Left colon (tissue), 2 donors: ENCODE results near the gene SMIM8. TPM values are rescaled to one million over a fixed set of nuclear protein-coding genes. Genes with fewer than 3 reads are reported as not detected.
"Not testable (repeated sequence)": the region's sequence is repeated elsewhere in the genome, so short reads cannot be mapped to it uniquely, and the experiment has no call there.

ENCODE experiments used
- ATAC-seq: fragments of 200-7000 bp; cut with Tn5 transposase; one replicate; pipeline ENCODE4 v1.9.1; 2020; ENCODE audit warnings: mild to moderate bottlenecking, moderate library complexity
- DNase-seq, 2 donors: peaks; one replicate each; pipeline ENCODE4 v3.0.0-alpha.2; 2020
- intact Hi-C, 2 donors: fragments of 100-400 bp; cut with DNase I in 1 of 2; cut with micrococcal nuclease in 1 of 2; formaldehyde crosslinking; loops; one replicate each; pipeline versions ENCODE4 v1.11.2 to v1.14.0; 2022; cut with DNase I, micrococcal nuclease
- long read RNA-seq: library from polyadenylated mRNA; unstranded; transcript quantifications from one replicate; pipeline ENCODE4 v2.0.0, GENCODE V29; 2021
- total RNA-seq, 2 donors: library from RNA; stranded (reverse); fragmentation: NEBNext Ultra II Directional; extraction: Animal tissue kit (Norgen Biotek cat#: 25700); gene quantifications; one replicate each; pipeline ENCODE4 v1.2.1, GENCODE V29; 2021
- donor health status: DM: no; HTN: no; CAD: no.
- donor health status: DM: yes; HTN: yes; CAD: no.

SMIM8 gene, protein sequence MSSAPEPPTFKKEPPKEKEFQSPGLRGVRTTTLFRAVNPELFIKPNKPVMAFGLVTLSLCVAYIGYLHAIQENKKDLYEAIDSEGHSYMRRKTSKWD
- 10 to 100 TPM in 1 of 2 donors, 1 to 10 TPM in 1; 6.6 to 10.3 TPM for total RNA-seq
- long read RNA-seq, transcript SMIM8-201 (3 exons, 2,405 nt): major isoform, 9 of 11 reads
- long read RNA-seq, partial matches to known transcripts: 1 of 11 reads
- long read RNA-seq, other reads (novel, unspliced or antisense): 1 of 11 reads

DNA sequence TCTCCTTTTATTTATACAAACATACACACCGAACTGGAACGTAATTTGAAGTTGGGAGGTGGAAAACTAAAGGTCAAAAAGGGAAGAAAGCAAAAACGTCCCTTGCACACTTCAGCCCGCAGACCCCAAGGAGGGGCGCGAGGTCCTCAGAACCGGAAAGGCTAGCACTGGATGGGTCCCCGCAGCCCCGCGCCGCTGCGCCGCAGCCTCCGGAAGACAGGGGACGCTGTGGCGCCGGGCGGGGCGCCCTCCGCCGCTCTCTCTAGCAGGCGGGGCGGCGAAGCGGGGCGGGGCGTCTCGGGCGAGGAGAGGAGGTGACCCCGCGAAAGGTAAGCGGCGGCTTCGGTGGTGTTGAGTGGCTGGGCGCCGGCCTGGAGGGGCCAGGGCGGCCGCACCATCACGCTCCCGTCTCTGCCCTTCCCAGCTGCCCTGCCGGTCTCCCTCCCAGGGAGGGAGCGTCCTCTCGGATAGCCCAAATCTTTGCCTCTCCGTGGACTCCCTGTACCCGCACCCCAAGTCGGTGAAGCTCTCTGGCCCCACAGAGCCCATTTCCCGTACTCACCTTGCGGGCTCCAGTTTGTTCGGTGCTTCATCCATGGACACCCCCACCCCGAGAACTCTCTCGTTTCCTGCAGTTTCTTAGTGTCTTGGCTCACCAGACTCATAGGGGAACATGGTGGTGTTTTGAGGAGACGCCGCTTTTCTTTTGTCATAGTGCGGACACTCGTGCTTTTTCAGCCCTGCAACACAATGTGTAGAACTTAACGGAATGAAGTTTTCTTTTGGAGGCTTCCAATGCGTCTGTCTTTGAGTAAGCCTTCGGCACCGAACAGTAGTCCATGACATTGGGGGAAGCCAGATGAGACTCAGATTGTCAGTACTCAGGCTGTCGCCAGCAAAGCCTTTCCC, at the start of gene SMIM8:
Gene SMIM8, plus strand, starts transcription at position 285 of the 909 bp plus-strand sequence. CDS start 14,444 bp downstream, outside the sequence.
- intact Hi-C loops: no loop called here
- DNase-seq: peak; percentile 84 to 89
- peak; percentile 100 for ATAC-seq

DNA sequence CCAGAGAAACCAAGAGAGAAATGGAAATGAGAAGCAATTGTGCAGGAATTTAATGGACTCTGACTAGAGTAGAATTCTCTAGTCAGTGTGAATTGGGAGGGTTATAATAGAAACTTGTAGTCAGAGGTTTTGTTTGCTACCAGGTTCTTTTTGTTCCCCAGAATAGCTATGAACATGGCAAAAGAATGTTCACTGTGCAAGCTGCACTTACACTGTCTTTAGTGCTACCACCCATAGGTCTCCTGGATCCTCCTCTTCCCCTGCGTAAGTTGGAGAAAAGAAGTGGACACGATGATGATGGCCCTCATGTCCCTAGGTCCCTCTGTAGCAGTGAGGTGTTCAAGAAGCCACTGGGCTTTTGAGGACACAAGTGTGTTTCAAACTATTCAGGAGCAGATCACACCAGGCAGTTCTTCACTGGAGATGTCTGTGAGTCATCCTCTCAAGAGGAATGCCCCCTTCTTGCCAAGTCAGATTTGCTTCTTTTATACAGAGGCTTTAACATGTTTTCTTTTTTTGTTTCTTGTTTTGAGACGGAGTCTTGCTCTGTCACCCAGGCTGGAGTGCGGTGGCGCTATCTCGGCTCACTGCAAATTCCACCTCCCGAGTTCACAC, 47.6 kb upstream of the SMIM8 start:
- intact Hi-C loops: no loop called here
- ATAC-seq: no peak

DNA sequence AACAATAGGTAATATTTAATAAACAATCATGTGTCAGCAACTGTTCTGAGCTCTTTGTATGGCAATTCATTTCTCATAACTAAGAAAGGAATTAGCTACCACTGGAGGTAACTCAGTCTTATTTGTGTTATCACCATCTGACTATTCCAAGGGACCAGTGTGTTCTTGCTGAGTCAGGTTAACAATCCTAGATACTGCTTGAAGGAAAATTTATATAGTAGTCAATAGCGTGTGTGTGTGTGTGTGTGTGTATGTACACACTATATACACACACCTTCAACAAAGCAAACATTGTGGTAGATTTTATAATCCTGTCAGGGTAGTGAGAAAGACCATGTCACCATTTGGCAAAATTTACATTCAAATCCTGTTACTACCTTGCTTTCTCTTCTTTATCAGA, 45.8 kb upstream of the SMIM8 start:
- no peak for DNase-seq
- intact Hi-C loops: no loop called here
- ATAC-seq: peak; percentile 86

More for the DNA sequence above, 47.6 kb upstream of the SMIM8 start:
- DNase-seq: no peak

DNA sequence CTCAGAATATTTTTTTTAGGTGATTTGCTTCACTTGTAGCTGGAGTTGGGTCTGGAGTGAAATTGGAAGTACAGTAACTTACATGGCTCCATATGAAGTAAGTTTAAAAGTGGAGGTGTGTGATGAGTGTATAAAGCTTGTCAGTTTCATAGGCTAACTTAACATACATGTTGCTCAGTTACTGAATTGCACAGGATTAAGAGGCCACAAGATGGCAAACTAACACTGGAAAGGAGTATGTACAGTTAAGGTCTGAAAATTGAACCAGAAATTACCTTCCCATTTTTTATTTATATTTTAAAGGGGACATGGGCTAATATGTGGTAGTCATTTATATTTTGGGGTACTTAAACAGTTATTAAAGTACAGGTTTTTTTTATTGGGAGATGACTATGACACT, 45.3 kb upstream of the SMIM8 start:
- intact Hi-C loops: no loop called here
- DNase-seq (no peak), ATAC-seq (peak; percentile 57)

DNA sequence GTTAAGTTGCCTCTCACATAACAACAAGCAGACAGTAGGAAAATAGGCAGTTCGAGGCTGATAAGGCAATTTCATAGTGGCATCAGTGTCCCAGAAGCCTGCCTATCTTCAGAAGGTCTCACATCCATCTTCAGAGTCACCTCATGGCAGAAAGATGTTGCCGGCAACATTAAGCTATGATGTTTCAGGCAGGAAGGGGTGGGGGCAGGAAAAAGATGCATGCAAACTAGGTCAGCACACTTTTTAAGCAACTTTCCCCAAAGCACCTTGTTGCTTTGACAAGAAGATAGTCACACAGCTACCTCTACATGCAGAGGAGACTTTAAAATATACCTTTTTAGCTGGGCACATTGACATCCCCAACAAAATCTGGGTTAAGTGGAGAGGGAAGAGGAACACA, 43.2 kb upstream of the SMIM8 start:
- DNase-seq (no peak), ATAC-seq (no peak)
- intact Hi-C loops: no loop called here

DNA sequence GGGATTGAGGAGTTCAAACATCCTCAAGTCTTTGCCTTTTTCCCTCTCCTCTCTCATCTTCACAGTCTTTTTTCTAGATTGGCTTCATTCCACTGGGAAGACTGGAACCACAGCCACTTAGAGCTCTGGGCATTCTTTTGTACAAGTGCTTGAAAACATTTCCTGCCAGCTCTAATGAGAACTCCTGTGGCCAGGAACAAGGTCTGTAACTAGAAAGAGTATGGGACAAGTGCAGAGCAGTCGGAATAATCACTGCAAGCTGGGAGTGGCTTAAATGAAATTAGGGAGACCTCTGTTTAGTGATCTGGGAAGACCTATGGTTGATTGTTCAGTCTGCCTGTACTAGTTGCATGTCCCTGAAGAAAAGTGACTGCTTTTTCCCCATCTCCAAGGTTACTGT, 41.0 kb upstream of the SMIM8 start:
- ATAC-seq (no peak), DNase-seq (no peak)
- intact Hi-C loops: no loop called here

DNA sequence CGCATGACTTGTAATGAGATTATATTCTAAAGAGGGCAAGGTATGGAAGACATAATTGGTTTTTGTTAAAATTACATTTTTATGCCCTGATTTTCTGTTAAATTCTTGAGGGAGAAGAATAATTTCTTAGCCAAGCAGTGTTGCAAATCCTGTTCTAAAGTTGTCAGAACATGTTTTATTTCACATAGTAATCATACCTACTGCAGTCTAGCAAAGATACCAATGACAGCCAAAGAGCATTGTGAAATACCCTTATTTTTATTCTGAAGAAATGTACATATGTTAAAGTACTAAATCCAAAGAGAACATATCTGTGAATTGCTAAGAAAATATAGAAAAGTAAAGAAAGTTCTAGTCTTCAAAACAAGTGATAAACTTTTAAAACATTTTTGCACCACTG, 39.6 kb upstream of the SMIM8 start:
- intact Hi-C loops: no loop called here
- ATAC-seq: no peak
- no peak for DNase-seq

DNA sequence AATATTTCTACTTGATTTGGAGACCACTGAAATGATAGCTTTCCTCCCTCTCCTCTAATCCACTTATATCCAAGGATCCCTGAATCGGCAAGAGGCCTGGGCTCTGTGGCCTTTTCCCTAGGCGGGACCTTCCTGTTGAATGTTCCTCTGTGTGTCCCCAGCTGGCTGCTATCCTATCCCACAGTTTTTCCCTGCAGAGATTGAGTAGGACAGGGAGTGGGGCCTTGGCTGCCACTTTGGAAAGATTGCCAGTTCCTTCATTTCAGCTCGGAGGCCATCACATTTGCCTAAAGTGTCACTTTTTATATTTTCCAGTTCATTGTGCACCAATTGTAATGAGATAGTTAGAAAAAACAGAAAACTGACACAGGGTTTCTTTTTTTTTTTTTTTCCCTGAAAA, 38.9 kb upstream of the SMIM8 start:
- ATAC-seq: no peak
- intact Hi-C loops: no loop called here
- no peak for DNase-seq

DNA sequence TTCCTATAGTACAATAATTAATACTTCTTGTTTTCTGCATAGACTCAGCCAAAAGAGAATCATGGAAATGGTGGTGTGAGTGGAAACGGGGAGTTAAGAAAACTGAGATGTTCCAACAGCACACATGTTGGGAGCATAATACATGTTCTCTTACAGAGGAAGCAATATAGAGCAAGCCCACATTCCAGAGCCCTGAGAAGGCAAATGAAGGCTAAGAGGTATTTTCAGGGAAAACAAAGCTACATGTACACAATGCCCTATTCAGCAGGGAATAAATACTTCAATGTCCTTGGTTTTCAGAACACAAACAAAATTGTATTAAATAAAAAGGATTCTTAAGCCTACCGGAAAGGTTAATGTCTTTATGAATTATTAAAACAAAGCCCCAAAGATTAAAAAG, 35.1 kb upstream of the SMIM8 start:
- no peak for ATAC-seq
- intact Hi-C loops: no loop called here
- DNase-seq: no peak

DNA sequence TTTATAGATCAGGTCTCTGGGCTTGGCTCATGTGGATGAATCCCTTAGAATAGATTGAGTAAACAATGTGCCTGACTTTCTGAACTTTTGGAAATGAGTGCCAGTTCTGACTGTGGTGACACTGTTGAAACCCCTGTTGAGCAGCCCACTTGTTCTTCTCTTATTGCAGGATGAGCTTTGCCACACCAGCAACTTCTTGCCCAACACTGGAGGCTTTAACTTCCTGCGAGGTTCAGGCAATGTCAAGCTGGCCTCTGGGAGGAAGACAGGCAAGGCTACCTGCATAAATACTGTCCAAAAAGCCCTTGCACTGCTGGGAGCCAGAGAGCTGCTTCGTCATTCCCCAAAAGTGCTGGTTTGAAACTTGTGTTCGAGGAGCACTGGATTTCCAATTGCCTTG, 32.8 kb upstream of the SMIM8 start:
- intact Hi-C loops: no loop called here
- no peak for ATAC-seq
- DNase-seq: no peak

DNA sequence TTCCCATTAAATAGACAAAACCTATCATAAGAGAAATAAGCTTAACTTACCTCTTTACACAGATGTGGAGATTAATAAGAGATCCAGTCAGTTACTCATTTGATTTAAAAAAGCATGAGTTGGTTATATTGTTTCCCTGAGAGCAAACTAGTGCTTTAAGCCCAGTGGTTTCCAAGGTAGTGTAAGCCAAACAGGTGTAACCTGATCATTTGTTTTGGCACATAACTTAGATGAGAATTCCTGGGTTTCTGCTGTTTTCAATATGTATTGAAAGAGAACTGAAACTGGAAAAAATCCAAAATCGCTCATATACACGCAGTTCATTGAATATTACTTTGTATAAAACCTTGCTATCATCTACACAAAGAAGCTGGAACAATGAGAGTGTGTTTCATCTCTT, 30.5 kb upstream of the SMIM8 start:
- DNase-seq (no peak), ATAC-seq (no peak)
- intact Hi-C loops: no loop called here

DNA sequence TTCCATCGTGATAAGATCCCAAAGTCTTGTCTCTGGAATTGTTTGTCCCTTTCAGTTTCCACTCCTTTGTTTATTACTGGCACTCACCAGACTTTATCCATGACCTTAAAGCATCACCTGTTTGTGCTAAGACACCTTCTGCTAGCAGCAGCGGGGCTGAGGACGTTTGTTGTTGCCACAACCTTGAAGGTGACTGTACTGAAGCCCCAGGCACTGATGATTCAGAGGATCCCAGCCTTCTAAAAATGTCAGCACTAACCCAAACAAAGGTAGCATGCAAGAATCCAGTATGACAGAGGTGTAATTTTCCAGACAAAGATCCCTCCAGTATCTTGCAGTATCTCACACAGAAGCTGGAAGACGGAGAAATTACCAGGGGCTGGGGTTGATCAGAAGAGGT, 28.9 kb upstream of the SMIM8 start:
- DNase-seq (no peak), ATAC-seq (no peak)
- intact Hi-C loops: no loop called here

DNA sequence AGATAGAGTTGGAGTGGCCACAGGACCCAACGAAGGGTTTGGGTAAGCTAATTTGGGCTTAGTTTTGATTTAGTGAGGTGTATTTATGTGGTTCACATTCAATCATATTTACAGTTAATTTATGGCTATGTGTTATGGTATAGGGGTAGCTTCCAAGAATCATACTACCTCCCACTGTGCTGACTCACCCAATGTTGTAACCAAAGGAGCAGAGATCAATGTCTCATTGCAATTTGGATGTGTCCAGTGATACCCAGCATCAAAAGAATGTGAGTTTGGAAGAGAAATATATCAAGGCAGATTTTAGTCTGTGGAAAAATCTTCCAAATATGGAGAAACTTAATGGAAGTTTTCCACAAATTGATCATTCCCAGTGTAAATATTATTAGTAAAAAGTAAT, 25.3 kb upstream of the SMIM8 start:
- no peak for DNase-seq
- no peak for ATAC-seq
- intact Hi-C loops: no loop called here

DNA sequence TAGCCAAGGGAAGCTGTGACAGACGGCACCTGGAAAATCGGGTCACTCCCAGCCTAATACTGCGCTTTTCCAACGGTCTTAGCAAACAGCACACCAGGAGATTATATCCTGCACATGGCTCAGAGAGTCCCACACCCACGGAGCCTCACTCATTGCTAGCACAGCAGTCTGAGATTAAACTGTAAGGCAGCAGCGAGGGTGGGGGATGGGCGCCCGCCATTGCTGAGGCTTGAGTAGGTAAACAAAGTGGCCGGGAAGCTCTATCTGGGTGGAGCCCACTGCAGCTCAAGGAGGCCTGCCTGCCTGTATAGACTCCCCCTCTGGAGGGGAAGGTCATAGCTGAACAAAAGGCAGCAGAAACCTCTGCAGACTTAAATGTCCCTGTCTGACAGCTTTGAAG, 21.1 kb upstream of the SMIM8 start:
- ATAC-seq, intact Hi-C loops, DNase-seq: not testable (repeated sequence)

DNA sequence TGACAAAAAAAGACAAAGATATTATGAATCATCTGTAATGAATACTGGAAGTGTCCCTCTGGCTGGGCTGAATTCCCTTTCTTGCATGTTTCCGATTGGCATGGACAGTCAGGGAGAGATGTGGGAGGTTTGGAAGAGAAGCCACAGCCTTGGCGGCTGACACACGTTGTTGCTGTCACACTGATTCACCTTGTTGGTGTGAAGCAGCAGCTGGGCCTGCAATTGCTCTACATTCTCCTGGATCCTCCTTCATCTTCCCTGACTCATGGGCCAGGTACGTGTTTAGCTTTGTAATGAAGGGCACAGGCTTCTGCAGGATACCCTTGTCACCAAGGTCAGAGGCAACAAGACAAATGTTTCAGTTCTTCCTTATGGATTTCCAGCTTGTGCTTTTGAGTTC, 13.4 kb upstream of the SMIM8 start:
- intact Hi-C loops: no loop called here
- ATAC-seq: no peak
- DNase-seq: no peak

DNA sequence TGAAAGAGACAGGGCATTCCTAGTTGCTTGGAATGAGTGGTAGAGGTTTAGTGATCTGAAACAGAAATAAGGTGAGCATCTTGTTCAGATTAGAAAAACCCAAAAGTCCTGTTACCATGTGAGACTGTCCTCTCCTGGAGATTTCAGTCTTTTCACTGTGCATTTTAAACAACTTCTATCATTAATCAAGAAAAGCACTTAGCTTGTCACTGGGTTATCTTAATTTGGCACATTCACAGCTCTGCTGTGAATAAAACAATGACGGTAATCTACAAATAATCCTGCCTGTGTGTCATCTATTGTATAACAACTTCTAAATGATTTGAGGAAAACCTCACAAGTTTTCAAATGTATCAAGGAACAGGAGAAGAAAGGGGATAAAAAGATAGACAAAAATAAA, 9.5 kb upstream of the SMIM8 start:
- intact Hi-C loops: no loop called here
- DNase-seq (no peak), ATAC-seq (no peak)

DNA sequence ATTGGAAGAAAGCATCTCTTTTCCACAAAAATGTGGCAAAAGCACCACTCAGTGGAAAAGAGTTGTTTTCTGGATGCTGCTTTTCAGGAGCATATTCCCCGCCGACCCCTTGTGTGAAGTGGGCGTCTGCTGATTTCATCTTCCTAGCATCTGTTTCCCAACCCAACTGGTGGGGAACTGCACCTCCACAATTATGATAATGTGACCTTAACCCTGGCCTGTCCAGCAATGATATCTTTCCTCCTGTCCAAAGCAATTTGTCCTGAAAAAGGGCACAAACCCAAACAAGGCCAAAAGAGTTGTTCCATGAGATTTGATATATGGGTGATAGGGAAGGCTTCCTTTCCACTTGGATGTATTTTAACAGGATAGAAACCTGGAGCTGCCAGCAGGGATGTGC, 7.3 kb upstream of the SMIM8 start:
- intact Hi-C loops: no loop called here
- ATAC-seq (no peak), DNase-seq (no peak)

DNA sequence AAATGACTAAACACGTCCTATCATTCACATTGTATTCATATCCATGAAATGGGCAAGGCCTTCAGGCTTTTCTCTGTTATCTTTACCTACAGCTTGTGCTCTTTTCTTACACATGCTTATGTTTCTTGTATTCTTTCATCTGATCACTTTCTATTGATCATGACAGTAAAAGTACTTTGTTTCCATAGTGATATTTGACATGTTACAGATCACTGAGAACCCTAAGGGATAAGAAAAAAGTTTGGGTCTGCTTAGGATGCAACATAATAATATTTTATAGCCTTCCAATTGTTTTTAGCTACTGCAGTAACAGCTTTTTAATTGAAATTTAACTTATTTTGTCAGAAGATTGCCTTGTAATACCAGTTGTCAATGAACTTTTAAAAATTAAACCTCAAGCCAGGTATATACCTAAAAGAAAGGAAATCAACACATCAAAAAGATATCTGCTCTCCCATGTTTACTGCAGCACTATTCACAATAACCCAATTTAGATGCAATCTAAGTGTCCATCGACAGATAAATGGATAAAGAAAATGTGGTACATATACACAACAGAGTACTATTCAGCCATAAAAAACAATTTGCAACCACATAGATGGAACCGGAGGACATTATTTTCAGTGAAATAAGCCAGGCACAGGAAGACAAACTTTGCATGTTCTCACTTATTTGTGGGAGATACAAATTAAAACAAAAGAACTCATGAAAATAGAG, 3.0 kb upstream of the SMIM8 start:
- ATAC-seq (no peak), DNase-seq (no peak)
- intact Hi-C loops: no loop called here

DNA sequence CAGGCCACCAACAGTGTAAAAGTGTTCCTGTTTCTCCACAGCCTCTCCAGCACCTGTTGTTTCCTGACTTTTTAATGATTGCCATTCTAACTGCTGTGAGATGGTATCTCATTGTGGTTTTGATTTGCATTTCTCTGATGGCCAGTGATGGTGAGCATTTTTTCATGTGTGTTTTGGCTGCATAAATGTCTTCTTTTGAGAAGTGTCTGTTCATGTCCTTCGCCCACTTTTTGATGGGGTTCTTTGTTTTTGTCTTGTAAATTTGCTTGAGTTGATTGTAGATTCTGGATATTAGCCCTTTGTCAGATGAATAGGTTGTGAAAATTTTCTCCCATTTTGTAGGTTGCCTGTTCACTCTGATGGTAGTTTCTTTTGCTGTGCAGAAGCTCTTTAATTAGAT, 1.5 kb downstream of the SMIM8 start:
- intact Hi-C loops: not testable (repeated sequence)

More for the DNA sequence above, 1.5 kb downstream of the SMIM8 start:
- not testable (repeated sequence) for DNase-seq, ATAC-seq
